H9 (cell line): Measurements from ENCODE around the gene SELENOH. TPM values are rescaled to one million over a fixed set of nuclear protein-coding genes. Genes with fewer than 3 reads are reported as not detected.
"Not testable (repeated sequence)": the region's sequence is repeated elsewhere in the genome, so short reads cannot be mapped to it uniquely, and the experiment has no call there.

ENCODE experiments used
- DNase-seq: peaks from one replicate; pipeline ENCODE4 v3.0.0-alpha.2; 2017
- H2AFZ ChIP-seq: one replicate; pipeline ENCODE4 v1.6.1; 2013; ENCODE audit warnings: mild to moderate bottlenecking, low read length, control low read depth, moderate library complexity
- H2AK5ac ChIP-seq: 2 replicates; pipeline ENCODE4 v1.6.1; 2013; ENCODE audit warnings: low read length, control low read depth, mixed read lengths; ENCODE audit not compliant: insufficient read length
- H2BK120ac ChIP-seq: one replicate; pipeline ENCODE4 v1.6.1; 2013; ENCODE audit warnings: low read depth, mild to moderate bottlenecking, low read length, control low read depth, inconsistent platforms; ENCODE audit not compliant: poor library complexity, severe bottlenecking
- H2BK12ac ChIP-seq: 2 replicates; pipeline ENCODE4 v1.6.1; 2013; ENCODE audit warnings: low read length, control low read depth, mixed read lengths, low read depth; ENCODE audit not compliant: insufficient read length
- H2BK15ac ChIP-seq: 2 replicates; pipeline ENCODE4 v1.6.1; 2013; ENCODE audit warnings: low read depth, low read length, control low read depth
- H2BK20ac ChIP-seq: one replicate; pipeline ENCODE4 v1.6.1; 2013; ENCODE audit warnings: low read depth, mild to moderate bottlenecking, low read length, control low read depth, inconsistent platforms; ENCODE audit not compliant: poor library complexity, severe bottlenecking
- H2BK5ac ChIP-seq: 2 replicates; pipeline ENCODE4 v1.6.1; 2013; ENCODE audit warnings: low read length, control low read depth, mixed read lengths; ENCODE audit not compliant: insufficient read length
- H3K14ac ChIP-seq: 2 replicates; pipeline ENCODE4 v1.6.1; 2013; ENCODE audit warnings: low read length, control low read depth; ENCODE audit not compliant: insufficient read depth
- H3K18ac ChIP-seq: 2 replicates; pipeline ENCODE4 v1.6.1; 2013; ENCODE audit warnings: low read depth, mild to moderate bottlenecking, mixed read lengths, low read length, control low read depth; ENCODE audit not compliant: insufficient read length
- H3K23ac ChIP-seq: 2 replicates; pipeline ENCODE4 v1.6.1; 2013; ENCODE audit warnings: low read length, control low read depth, mixed read lengths, low read depth; ENCODE audit not compliant: insufficient read length
- H3K23me2 ChIP-seq: 2 replicates; pipeline ENCODE4 v1.6.1; 2013; ENCODE audit warnings: low read depth, mild to moderate bottlenecking, mixed read lengths, low read length, control low read depth; ENCODE audit not compliant: insufficient read length, poor library complexity, severe bottlenecking
- H3K27ac ChIP-seq: 2 replicates; pipeline ENCODE4 v1.5.1; 2013; ENCODE audit warnings: low read length, control low read depth, mixed read lengths, low read depth; ENCODE audit not compliant: insufficient read length
- H3K27me3 ChIP-seq: 2 replicates; pipeline ENCODE4 v1.6.1; 2013; ENCODE audit warnings: low read length, control low read depth, inconsistent platforms; ENCODE audit not compliant: insufficient read depth
- H3K4ac ChIP-seq: 2 replicates; pipeline ENCODE4 v1.6.1; 2013; ENCODE audit warnings: low read depth, mild to moderate bottlenecking, control low read depth, inconsistent platforms, low read length, moderate library complexity
- H3K4me1 ChIP-seq: 2 replicates; pipeline ENCODE4 v1.6.1; 2013; ENCODE audit warnings: low read length, control low read depth, inconsistent platforms; ENCODE audit not compliant: insufficient read depth
- H3K4me2 ChIP-seq: 2 replicates; pipeline ENCODE4 v1.6.1; 2013; ENCODE audit warnings: low read length, control low read depth, mixed read lengths; ENCODE audit not compliant: insufficient read length, insufficient read depth
- H3K56ac ChIP-seq: 2 replicates; pipeline ENCODE4 v1.6.1; 2013; ENCODE audit warnings: low read depth, mild to moderate bottlenecking, mixed read lengths, low read length, control low read depth; ENCODE audit not compliant: insufficient read length
- H3K79me1 ChIP-seq: 2 replicates; pipeline ENCODE4 v1.6.1; 2013; ENCODE audit warnings: low read depth, mild to moderate bottlenecking, moderate library complexity, low read length, control low read depth, inconsistent platforms; ENCODE audit not compliant: insufficient read depth, poor library complexity, severe bottlenecking
- H3K79me2 ChIP-seq: 2 replicates; pipeline ENCODE4 v1.6.1; 2013; ENCODE audit warnings: low read length, control low read depth, inconsistent platforms; ENCODE audit not compliant: insufficient read depth
- H3K9ac ChIP-seq: 2 replicates; pipeline ENCODE4 v1.6.1; 2013; ENCODE audit warnings: low read length, control low read depth, mixed read lengths; ENCODE audit not compliant: insufficient read length; ENCODE audit errors: extremely low read depth
- H3K9me3 ChIP-seq: one replicate; pipeline ENCODE4 v1.6.1; 2013; ENCODE audit warnings: low read depth, low read length, inconsistent platforms; ENCODE audit not compliant: control insufficient read depth
- H3T11ph ChIP-seq: one replicate; pipeline ENCODE4 v1.6.1; 2013; ENCODE audit warnings: mild to moderate bottlenecking, low read length, control low read depth, inconsistent platforms
- H4K20me1 ChIP-seq: one replicate; pipeline ENCODE4 v1.6.1; 2013; ENCODE audit not compliant: control insufficient read depth, insufficient read length, insufficient read depth
- H4K5ac ChIP-seq: 2 replicates; pipeline ENCODE4 v1.6.1; 2013; ENCODE audit warnings: low read depth, mild to moderate bottlenecking, mixed read lengths, low read length, control low read depth; ENCODE audit not compliant: insufficient read length
- H4K8ac ChIP-seq: replicated peaks from 2 replicates; pipeline ENCODE4 v1.6.1; 2013; ENCODE audit warnings: low read length, control low read depth, mixed read lengths, low read depth; ENCODE audit not compliant: insufficient read length
- H4K91ac ChIP-seq: 2 replicates; pipeline ENCODE4 v1.6.1; 2013; ENCODE audit warnings: low read depth, mild to moderate bottlenecking, moderate library complexity, mixed read lengths, low read length, control low read depth; ENCODE audit not compliant: insufficient read length
- H3K27ac Mint-ChIP-seq, 3 experiments: 2 replicates in 2 of 3; 3 replicates in 1 of 3; pipeline ENCODE4 v1.8.0; 2020 to 2021; ENCODE audit warnings: mixed read lengths in 3 of 3, mild to moderate bottlenecking in 1 of 3, moderate library complexity in 1 of 3
- H3K27me3 Mint-ChIP-seq: 2 replicates; pipeline ENCODE4 v1.8.0; 2021; ENCODE audit warnings: low read depth, mild to moderate bottlenecking, moderate library complexity, mixed read lengths
- H3K36me3 Mint-ChIP-seq, 3 experiments: 2 replicates in 2 of 3; 3 replicates in 1 of 3; pipeline ENCODE4 v1.8.0; 2020 to 2021; ENCODE audit warnings: low read depth in 3 of 3, mixed read lengths in 3 of 3; ENCODE audit not compliant: insufficient read depth in 1 of 3
- H3K4me1 Mint-ChIP-seq, 2 experiments: 2 replicates each; pipeline ENCODE4 v1.8.0; 2020; ENCODE audit warnings: mixed read lengths in 2 of 2
- H3K4me3 Mint-ChIP-seq, 2 experiments: 2 replicates in 1 of 2; 3 replicates in 1 of 2; pipeline ENCODE4 v1.8.0; 2020 to 2021; ENCODE audit warnings: mild to moderate bottlenecking in 2 of 2, mixed read lengths in 2 of 2, moderate library complexity in 1 of 2
- H3K9me3 Mint-ChIP-seq, 2 experiments: 2 replicates in 1 of 2; 3 replicates in 1 of 2; pipeline ENCODE4 v1.8.0; 2020; ENCODE audit warnings: mild to moderate bottlenecking in 2 of 2, mixed read lengths in 2 of 2, moderate library complexity in 1 of 2
- WGBS: extraction: QIAGEN DNeasy Blood & Tissue Kit; methylation state at CpG from one replicate; pipeline ENCODE4 v1.1.7; 2013; ENCODE audit warnings: missing lambda C conversion rate, low lambda C conversion rate, mixed read lengths; ENCODE audit not compliant: insufficient read length; ENCODE audit errors: extremely low coverage; 5-methylcytosine and 5-hydroxymethylcytosine counted together
- total RNA-seq: library from RNA; stranded (reverse); gene quantifications from 2 replicates; pipeline ENCODE4 v1.2.1, GENCODE V29; 2021
- TF ChIP-seq, protein P1 (sequence below): fragments of 200-600 bp; sonication (generic); conservative IDR thresholded peaks from 3 replicates; pipeline ENCODE4 v1.8.0; 2021; ENCODE audit warnings: antibody characterized with exemption, mild to moderate bottlenecking

The SELENOH gene
- total RNA-seq, 1 experiment from 2014 or later = 251 TPM

DNA sequence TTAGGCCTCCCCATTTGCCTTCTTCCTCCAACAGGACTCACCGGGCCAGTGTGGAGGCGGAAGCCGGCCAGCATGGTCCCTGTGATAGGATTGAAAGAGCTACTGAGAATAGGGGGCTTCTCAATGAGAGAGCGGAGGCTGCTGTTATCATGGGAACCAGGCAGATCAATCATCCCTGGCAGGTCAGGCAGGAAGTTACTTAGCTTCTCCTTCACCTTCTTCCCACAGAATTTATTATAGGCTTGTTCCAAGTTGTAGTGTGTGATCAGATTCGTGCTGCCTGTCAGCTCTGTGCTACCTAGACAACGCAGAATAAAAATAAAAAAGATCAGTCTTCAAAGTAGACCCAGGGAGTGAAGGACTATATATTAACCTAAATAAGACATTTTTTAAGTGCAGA is 36.4 kb upstream of the SELENOH start:
- no peak overlapping the region for H2BK120ac ChIP-seq
- no peak overlapping the region for H3K23ac ChIP-seq
- TF ChIP-seq, protein P1, sequence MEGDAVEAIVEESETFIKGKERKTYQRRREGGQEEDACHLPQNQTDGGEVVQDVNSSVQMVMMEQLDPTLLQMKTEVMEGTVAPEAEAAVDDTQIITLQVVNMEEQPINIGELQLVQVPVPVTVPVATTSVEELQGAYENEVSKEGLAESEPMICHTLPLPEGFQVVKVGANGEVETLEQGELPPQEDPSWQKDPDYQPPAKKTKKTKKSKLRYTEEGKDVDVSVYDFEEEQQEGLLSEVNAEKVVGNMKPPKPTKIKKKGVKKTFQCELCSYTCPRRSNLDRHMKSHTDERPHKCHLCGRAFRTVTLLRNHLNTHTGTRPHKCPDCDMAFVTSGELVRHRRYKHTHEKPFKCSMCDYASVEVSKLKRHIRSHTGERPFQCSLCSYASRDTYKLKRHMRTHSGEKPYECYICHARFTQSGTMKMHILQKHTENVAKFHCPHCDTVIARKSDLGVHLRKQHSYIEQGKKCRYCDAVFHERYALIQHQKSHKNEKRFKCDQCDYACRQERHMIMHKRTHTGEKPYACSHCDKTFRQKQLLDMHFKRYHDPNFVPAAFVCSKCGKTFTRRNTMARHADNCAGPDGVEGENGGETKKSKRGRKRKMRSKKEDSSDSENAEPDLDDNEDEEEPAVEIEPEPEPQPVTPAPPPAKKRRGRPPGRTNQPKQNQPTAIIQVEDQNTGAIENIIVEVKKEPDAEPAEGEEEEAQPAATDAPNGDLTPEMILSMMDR = no peak
- H3K27me3 Mint-ChIP-seq = no peaks in the 10 kb centered on the region
- no peak overlapping the region for H3K14ac ChIP-seq
- no peak overlapping the region for H3K18ac ChIP-seq
- H2BK20ac ChIP-seq = no peak overlapping the region
- H2BK15ac ChIP-seq = no peak overlapping the region; the same call in 1 of the 2 replicates
- no peak overlapping the region for H2BK5ac ChIP-seq
- no peak overlapping the region for H2AFZ ChIP-seq
- H3K27ac ChIP-seq = no peak overlapping the region
- H3K56ac ChIP-seq = no peak overlapping the region
- no peak overlapping the region for H3K4me3 Mint-ChIP-seq
- no peak overlapping the region for H3T11ph ChIP-seq
- no peaks in the 10 kb centered on the region for H3K79me2 ChIP-seq
- no peaks in the 10 kb centered on the region for H4K20me1 ChIP-seq
- H4K5ac ChIP-seq = no peak overlapping the region
- no peaks in the 10 kb centered on the region for H3K27me3 ChIP-seq
- H3K9me3 ChIP-seq = no peaks in the 10 kb centered on the region
- H3K79me1 ChIP-seq = no peaks in the 10 kb centered on the region
- H4K91ac ChIP-seq = no peak overlapping the region
- WGBS = no CpG with 5 or more reads among the region's 6 CpGs
- no peak for DNase-seq
- no peak overlapping the region for H3K4me2 ChIP-seq
- no peaks in the 10 kb centered on the region for H3K4me1 ChIP-seq
- 0 out of 4 replicates have a peak, but pooled peaks cover 0 to 4% of the 10 kb centered on the region in 2 experiments for H3K4me1 Mint-ChIP-seq
- peak overlapping the region in 1 of 3 experiments; percentile 62; a peak in 1 of 7 replicates for H3K27ac Mint-ChIP-seq
- peaks cover 13 to 50% (median 31%) of the 10 kb centered on the region in 3 experiments; a peak in 6 of 7 replicates for H3K36me3 Mint-ChIP-seq
- H2AK5ac ChIP-seq = no peak overlapping the region
- no peak overlapping the region for H4K8ac ChIP-seq
- H3K9ac ChIP-seq = no peak overlapping the region
- no peaks in the 10 kb centered on the region for H3K9me3 Mint-ChIP-seq
- H2BK12ac ChIP-seq = peak overlapping the region; percentile 62
- H3K4ac ChIP-seq = no peak overlapping the region
- no peaks in the 10 kb centered on the region for H3K23me2 ChIP-seq

DNA sequence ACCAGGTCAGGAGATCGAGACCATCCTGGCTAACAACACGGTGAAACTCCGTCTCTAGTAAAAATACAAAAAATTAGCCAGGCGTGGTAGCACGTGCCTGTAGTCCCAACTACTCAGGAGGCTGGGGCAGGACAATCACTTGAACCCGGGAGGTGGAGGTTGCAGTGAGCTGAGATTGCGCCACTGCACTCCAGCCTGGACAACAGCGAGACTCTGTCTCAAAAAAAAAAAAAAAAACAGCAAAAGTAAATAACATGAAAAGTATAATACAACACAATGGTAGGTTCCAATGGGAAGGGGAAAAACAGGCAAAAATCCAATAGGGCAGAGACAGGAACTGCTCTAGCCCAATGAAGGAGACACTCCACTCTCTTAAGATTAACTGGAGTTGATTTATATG is 35.9 kb upstream of the SELENOH start:
- not testable (repeated sequence) for H4K20me1 ChIP-seq, H3K27me3 ChIP-seq, H2BK5ac ChIP-seq, H3K4me3 Mint-ChIP-seq, H3K23ac ChIP-seq, DNase-seq, H3K9me3 Mint-ChIP-seq, H3K27me3 Mint-ChIP-seq, H3K27ac ChIP-seq, H3K14ac ChIP-seq, H2BK12ac ChIP-seq, H3K4me1 ChIP-seq, H3K4ac ChIP-seq, H4K8ac ChIP-seq, H3T11ph ChIP-seq, H3K23me2 ChIP-seq, H3K56ac ChIP-seq, H4K5ac ChIP-seq, H3K4me1 Mint-ChIP-seq, H2BK20ac ChIP-seq, H3K4me2 ChIP-seq, H2BK120ac ChIP-seq, H3K79me1 ChIP-seq, H2AK5ac ChIP-seq, H4K91ac ChIP-seq, H3K9ac ChIP-seq, H3K18ac ChIP-seq, H2AFZ ChIP-seq, H3K9me3 ChIP-seq, H3K79me2 ChIP-seq, H2BK15ac ChIP-seq
- H3K36me3 Mint-ChIP-seq = peaks cover 13 to 45% (median 27%) of the 10 kb centered on the region in 3 experiments; a peak in 6 of 7 replicates
- no CpG with 5 or more reads among the region's 8 CpGs for WGBS
- peak overlapping the region in 1 of 3 experiments; percentile 72; a peak in 1 of 7 replicates for H3K27ac Mint-ChIP-seq
